Retina (tissue), 1 donor: Measurements from ENCODE around the gene USO1.
"Not testable (repeated sequence)": the region's sequence is repeated elsewhere in the genome, so short reads cannot be mapped to it uniquely, and the experiment has no call there.

Experiments
- DNase-seq: peaks from one replicate; pipeline ENCODE4 v3.0.0-alpha.2; 2016

USO1 gene, protein sequence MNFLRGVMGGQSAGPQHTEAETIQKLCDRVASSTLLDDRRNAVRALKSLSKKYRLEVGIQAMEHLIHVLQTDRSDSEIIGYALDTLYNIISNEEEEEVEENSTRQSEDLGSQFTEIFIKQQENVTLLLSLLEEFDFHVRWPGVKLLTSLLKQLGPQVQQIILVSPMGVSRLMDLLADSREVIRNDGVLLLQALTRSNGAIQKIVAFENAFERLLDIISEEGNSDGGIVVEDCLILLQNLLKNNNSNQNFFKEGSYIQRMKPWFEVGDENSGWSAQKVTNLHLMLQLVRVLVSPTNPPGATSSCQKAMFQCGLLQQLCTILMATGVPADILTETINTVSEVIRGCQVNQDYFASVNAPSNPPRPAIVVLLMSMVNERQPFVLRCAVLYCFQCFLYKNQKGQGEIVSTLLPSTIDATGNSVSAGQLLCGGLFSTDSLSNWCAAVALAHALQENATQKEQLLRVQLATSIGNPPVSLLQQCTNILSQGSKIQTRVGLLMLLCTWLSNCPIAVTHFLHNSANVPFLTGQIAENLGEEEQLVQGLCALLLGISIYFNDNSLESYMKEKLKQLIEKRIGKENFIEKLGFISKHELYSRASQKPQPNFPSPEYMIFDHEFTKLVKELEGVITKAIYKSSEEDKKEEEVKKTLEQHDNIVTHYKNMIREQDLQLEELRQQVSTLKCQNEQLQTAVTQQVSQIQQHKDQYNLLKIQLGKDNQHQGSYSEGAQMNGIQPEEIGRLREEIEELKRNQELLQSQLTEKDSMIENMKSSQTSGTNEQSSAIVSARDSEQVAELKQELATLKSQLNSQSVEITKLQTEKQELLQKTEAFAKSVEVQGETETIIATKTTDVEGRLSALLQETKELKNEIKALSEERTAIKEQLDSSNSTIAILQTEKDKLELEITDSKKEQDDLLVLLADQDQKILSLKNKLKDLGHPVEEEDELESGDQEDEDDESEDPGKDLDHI

DNA sequence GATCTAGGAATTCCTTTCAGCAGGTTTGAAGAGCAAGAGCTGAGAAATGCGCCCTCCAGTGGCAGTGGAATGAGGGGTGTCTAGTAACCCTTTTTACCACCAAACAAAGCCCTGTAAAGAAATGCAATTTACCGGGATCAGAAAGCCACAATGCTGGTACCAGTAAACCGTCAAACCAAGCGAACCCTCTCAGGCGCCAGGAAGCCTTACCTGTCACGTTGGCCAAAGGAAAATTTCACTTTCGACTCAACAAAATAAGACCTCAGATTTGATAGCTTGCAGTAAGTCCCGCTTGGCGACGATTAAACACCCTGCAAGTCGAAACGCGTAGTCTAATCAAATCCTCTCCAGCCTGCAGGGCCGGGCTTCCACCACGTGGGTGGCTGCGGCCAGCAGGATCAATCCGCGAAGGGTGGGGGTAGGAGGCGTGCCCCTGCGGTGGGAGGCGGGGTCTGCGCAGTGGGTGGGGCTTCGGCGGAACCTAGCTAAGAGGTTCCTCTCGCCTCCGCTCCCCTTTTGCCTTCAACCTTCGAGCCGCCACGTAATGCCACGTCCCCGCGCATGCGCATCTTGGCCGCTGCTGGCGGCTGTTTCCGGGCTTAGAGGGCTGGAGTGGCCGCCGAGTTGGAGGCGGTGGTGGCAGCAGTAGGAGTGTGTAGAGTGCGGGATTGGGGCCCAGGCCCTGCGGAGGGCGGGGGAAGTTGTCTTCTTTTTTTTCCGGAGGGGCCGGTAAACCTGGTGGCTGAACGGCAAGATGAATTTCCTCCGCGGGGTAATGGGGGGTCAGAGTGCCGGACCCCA lies at the start of gene USO1:
USO1 (plus strand) TSS at position 512 of the 801 bp plus-strand sequence; CDS start at position 755, 243 bp downstream.
- peak; percentile 97 for DNase-seq

DNA sequence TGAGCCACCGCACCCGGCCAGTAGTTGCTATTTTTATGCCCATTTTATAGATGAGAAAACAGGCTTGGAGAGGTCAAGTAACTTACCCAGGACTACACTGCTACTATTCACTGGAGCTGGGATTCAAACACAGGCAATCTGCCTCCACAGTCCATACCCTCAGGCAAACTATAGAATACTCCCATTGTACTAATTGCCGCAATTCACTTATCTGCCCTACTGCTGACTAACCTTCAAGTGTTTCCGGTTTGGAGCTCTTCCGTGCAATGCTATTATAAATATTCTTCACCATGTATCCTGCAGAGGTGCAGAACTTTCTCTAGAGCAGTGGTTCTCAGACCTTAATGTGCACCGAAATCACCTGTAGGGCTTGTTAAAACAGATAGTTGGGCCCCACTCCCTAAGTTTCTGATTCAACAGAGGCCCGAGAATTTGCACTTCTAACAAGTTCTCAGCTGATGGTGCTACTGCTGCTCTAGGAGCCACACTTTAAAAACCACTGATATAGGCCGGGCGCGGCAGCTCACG lies 49.3 kb upstream of the USO1 start:
- no peak for DNase-seq

DNA sequence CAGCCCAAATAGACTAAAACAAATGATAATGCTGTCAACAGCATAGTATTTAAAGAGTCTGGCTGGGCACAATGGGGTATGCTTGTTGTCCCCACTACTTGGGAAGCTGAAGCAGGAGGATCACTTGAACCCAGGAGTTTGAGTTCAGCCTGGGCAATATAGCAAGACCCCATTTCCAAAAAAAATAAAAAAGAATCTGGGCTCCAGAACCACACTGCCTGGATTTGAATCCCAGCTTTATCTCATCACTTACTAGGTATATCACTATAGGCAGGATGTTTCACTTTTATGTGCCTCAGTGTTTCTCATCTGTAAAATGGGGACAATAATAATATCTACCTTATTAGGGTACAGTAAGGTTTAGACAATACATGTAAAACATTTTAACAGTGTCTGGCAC lies 45.9 kb upstream of the USO1 start:
- no peak for DNase-seq

DNA sequence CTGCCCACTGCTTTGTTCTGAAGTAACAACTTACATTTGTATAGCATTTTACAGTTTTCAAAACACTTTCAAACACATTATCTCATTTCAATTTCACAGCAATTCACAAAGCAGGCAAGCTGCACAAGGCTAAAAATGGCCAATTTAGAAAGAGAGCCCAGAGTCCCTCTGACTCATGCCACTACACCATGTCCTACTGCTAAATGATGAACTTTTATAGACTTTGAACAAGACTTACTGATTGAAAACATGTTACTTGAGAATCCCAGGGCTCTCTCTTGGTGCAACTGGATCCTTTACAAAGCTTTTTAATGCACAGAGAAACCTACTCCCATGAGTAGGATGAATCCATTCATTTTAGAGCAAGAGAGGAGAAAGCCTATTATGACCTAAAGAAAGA lies 45.4 kb upstream of the USO1 start:
- no peak for DNase-seq

DNA sequence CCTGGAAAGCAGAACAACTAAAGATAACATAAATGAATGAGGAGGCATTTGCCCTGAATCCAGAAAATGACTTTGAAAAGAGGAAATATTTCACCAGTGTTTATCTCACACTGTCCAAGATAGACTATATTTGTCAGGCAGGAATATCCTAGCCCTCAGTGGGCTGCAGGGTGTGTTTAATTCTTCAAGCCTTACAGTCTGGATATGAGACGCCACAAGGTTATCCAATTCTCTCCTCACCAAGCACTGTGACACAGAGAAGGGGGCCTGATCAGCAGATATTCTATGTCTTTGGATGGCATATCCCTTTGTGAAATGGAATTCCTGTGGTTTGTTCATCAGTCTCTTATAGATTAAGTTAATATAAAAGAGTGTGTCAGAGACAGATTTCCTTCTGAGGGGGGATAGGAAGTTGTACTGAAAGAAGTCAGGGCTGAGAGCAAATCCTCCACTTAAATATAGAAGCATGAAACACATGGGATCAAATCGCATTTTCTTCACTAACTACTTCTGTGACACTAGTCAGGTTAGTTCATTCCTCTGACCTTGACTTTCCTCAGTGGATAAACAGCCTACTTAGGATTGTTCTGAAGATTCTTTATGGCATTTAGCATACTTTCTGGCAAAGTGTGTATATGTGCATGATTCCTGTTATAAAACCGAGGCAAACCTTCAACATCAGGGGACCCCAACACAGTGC lies 44.4 kb upstream of the USO1 start:
- no peak for DNase-seq

DNA sequence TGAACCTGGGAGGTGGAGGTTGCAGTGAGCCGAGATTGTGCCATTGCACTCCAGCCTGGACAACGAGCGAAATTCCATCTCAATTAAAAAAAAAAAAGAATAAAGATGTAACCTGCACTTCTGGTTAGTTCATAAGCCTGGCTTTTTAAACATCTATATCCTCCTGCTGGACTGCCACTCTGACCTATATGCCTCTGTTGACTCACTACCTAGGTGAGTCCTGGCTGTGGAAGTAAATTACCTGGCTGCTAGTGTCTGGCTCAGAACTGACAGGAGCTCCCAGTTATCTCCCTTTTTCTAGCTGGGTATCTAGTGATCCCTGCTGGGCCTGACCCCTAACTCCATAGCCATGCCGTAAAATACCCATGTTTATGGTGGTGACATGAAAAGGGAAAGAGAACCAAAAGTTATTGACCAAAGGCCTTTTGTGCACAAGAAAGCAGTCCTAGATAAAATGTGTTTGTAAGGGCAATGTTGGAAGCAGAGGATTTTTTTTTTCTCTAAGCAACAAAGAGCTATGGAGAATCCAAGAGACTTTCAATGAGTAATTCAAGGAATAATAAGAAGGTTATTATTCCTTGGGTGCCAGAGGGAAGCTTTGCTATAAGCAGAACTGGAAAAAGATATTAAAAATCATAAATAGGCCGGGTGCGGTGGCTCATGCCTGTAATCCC lies 40.8 kb upstream of the USO1 start:
- no peak for DNase-seq

DNA sequence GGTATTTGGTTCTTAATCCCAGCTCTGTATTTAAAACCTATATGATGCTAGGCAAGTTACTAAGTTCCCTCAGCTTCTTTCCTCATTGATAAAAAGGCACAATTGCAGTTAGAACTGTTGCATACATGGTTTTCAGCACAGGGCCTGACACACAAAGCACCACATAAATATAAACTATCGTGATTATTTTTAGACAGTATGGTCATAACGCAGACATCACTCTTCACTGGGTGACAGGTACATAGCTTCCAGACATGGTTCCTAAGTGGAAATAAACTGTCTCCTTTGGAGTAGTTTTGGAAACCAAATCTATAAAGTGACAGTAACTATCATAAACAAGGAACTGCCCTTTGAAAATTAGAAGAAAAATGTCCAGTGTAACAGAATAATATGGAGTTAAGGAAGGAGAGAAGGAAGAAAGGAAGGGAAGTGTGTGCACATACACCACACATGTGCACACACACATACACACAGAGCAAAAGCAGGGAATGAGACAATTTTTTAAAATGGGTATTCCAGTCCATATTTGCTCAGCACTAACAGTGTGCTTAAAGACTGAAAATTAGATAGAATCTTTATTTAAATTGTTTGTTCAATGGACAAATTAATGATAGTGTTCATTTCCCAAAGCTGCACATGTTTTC lies 38.7 kb upstream of the USO1 start:
- DNase-seq: no peak

DNA sequence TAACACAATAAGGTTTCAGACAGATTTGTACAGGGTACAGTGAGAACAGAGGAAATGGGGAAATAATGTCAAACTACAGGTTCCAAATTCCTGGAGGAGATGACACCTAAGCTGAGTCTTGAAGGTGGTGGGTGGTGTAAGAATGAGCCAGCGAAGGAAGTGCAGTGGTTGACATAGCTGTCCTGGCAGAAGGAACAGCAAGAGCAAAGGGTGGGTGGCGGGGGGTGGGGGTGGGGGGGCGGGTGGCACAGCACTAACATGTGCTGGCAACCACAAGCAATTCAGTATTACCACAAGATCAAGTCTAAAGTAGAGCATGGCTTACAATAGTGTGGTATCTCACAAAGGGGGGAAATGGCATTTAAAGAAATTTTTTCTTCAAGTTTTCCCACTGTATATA lies 38.0 kb upstream of the USO1 start:
- no peak for DNase-seq

DNA sequence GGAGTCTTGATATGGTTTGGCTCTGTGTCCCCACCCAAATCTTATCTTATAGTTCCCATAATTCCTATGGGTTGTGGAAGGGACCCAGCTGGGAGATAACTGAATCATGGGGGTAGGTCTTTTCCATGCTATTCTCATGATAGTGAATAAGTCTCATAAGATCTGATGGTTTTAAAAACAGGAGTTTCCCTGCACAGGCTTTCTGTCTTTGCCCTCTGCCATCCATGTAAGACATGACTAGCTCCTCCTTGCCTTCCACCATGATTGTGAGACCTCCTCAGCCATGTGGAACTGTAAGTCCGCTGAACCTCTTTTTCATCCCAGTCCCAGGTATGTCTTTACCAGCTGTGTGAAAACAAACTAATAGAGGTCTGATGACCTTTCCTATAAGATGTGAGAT lies 37.3 kb upstream of the USO1 start:
- DNase-seq: not testable (repeated sequence)

DNA sequence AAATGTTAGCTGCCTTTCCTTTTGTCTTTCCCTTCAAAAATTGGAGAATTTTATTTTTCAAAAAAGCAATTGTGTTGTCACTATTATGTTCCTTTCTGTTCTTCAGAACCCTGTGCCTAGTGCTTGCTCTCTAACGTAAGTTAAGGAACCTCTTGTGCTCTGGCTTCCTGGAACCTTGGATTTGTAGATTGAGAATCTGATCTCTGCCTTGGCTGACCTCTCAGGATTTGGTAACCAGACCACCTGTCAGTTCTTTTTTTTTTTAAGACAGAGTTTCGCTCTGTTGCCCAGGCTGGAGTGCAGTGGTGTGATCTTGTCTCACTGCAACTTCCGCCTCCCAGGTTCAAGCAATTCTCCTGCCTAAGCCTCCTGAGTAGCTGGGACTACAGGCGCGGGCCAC lies 32.3 kb upstream of the USO1 start:
- not testable (repeated sequence) for DNase-seq

DNA sequence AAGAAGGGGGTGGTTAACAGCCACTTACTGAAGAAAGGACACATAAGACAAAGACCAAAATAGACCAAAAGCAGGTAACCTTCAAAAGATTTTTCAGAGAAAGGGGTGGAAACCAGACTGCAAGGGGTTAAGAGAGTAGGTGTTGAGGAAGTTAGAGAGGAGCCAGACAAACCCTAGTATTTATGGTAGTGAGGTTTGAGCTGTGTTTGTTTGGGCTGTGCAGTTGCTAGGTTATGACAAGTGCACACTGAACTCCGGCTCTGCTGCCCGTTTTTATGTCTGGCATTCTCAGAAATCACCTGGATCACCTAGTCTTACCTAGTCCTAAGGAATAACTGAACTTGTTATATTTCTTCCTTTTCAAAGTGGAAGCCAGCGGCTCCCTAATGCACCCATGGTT lies 28.3 kb upstream of the USO1 start:
- no peak for DNase-seq

DNA sequence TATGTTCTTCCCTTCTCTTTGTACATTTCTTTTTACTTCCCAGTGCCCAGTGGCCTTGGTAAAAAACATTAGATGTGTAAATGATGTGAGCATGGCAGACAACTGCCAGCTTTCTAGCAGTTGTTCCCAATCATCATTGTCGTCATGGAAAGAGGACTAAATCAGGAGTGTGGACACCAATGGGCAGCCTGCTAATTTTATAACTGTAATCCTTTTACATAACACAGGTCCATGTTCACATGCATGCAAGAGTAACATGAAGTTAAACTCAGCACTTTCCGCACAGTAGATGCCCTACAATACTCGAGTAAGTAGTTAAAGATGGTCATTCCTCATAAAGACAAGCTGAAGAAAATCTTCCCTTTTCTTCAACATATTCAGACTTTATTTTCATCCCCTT lies 27.8 kb upstream of the USO1 start:
- DNase-seq: no peak

DNA sequence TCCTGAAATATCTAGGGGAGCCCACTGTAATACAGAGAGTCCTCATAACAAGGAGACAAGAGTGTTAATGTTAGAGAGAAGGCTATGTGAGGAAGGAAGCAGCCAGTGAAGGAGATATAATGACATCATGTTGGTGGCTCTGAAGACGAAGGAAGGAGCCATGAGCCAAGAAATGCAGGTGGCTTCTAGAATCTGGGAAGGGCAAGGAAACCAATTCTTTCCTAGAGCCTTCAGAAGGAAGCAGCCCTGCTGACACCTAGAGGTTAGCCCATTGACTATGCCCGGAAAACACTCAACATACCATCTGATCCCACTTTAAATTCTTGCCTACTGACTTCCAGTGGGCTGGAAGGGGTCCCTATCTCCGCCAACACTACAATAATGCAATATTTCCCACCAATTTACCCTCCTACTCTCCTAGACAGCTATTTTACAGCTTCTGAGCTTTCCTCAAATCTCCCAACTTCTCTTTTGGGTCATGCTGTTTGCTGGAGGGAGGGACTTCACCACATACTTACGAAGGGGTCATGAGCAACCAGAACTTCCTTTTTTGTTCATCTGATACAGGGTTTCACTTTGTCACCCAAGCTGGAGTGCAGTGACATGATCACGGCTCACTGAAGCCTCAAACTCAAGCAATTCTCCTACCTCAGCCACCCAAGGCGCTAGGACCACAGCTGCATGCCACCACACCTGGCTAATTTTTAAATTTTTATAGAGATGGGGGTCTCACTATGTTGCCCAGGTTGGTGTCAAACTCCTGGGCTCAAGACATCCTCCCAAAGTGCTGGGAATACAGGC lies 26.0 kb upstream of the USO1 start:
- no peak for DNase-seq

DNA sequence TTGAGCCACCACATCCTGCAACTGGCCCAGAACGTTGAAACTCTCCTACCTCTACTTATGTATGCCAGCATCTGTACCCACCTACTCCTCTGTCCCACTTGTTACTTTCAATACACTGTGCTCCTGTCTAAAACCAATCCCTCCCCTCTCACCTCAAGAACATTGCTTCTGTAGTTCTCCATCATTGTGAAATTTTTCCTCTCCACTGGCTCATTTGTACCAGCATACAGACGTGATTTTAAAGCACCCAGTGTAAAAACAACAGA lies 25.5 kb upstream of the USO1 start:
- no peak for DNase-seq

DNA sequence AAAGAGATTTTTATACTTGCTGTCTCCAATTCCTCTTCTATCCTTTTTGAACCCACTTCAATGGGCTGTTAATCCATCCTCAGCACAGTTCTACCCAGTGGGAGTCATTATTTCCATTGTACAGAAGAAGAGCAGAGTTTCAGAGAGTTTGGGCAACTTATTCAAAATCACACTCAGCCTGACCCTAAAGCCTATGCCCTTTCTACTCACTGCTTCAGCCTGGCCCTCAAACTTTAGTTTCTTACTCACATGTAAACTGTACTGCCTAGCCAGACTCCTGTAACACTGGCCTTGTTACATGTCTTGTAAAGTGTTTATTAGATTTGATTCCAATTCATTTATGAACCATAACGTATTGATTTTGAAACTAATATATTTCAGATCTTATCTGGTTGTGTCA lies 25.1 kb upstream of the USO1 start:
- DNase-seq: no peak

DNA sequence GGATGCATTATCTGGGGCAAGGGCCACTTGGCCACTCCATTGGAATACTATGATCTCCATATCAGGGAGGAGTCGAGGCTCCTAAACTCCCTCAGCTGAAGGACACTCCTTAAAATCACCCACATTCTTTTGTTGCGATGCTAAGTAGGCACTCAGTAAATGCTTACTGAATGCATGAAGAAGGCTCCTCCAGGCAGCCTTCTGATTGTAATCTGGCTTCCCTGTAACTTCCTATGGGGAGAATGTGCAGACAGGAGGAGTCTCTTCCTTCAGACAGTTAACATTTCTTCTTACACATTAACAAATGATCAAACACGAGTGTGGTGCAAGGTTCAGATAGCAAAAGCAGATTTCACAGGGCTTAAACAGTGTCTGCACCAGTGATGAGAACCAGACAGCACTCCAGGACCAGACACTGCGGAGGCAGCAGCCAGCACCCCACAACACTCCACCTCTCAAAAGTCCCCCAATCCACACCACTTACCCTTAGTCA lies 21.4 kb upstream of the USO1 start:
- no peak for DNase-seq

DNA sequence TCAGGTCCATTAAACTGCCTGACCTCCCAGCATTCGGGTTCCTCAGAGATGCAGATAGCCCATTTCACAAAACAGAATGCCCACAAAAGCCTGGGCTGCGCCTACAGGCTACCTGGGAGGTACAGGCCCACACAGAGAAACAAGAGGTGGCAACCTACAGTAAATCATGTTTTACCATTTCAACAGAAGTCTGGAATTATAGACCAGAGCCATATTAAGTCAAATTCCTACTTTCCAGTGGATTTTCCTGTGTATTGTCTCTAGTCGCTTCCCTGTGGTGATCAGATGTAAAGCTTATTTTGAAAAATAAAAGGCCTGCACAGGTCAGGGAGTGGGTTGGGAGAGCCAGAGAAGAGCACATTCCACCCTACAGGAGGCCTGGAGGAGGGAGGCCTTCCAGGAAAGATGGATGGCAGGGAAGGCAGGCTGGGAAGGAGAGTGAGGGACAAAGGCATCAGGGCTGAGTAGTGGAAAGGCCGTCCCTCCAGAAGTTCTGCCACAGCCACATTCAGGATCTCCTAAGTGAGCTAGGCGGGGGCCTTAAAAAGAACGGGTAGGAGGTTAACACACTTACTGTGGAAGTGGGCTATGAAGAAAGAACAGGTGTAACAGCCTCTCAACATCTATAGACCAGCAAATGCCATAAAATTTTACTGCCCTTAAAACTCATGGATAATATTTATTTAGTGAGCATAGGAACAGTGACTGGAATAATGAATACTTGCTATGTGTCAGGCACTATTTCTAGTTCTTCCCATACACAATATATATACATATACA lies 19.0 kb upstream of the USO1 start:
- DNase-seq: no peak

DNA sequence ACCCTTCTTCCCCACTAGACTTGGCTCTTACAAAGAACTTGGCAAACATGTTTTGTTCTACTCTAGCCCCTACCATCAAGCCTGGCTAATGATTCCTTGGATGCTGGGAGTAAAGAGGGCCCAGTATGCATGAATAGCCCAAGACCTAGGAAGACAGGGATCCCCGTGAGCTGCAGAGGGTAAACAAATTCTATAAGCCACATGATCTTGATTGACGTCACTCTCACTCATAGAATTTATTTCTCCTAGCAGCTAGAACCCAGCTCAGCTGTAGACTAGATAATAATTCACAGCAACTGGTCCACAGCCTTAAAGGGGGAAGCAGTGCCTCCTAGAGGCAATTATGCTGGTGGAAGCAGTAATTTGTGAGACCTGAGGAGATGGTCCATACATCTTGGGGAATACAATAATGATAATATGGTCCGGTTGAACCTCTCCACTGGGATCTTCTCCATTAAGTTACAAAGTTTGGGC lies 16.1 kb upstream of the USO1 start:
- no peak for DNase-seq

DNA sequence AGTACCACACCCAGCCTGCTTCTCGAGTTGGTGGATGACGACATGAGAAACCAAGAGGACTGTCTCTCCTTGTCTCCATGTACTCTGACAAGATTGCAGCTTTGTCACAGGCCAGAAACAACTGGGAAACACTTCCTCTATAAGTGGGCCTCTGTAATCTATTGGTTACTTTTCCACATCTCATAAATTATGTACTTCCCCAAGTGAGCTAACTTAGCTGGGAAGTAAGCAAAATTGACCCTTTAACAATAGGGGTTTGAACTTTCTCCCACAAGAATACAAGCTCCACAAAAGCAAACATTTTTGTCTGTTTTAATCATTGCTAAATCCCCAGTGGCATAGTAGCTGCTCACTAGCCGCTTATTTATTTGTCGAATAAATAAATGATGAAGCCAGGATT lies 14.1 kb upstream of the USO1 start:
- no peak for DNase-seq
